ENCODE measurements around the gene SCAI. TPM values are rescaled to one million over a fixed set of nuclear protein-coding genes. Genes with fewer than 3 reads are reported as not detected.

Gene SCAI
- total RNA-seq, 1 experiment from 2014 or later = 4.7 TPM

- CTCF ChIA-PET = no interaction called here
- H3K27ac ChIP-seq (ENCODE audit: low read length) = peak overlapping the region; percentile 90
- TF ChIP-seq REST (IDR thresholded peaks at IDR 0.05; ENCODE audit: insufficient read depth in 1 of 2, low read depth in 2 of 2, low read length in 1 of 2) = no peak
- TF ChIP-seq SIN3A (IDR thresholded peaks at IDR 0.05; ENCODE audit: borderline replicate concordance, insufficient read depth, low read depth, low read length) = no peak
- no peak for TF ChIP-seq CTCF (IDR thresholded peaks at IDR 0.05)
- TF ChIP-seq TCF7L2 (IDR thresholded peaks at IDR 0.05; ENCODE audit: low read depth, low read length) = no peak
- TF ChIP-seq POLR2AphosphoS5 (IDR thresholded peaks at IDR 0.05; ENCODE audit: low read depth, low read length) = no peak
- H3K4me3 ChIP-seq (ENCODE audit: low read depth in 2 of 2, low read length in 2 of 2) = peak overlapping the region; percentile 81 to 90
- no peaks in the 10 kb centered on the region for H3K9me3 ChIP-seq (ENCODE audit: control insufficient read depth, insufficient read depth, low read depth, low read length)
- BruUV-seq (replicated peaks) = TSS peak; percentile 86
- POLR2A ChIA-PET = no interaction called here
- H3K4me1 ChIP-seq (ENCODE audit: control insufficient read depth, insufficient read depth, low read length) = peaks cover 6% of the 10 kb centered on the region
- H3K36me3 ChIP-seq (ENCODE audit: control insufficient read depth, insufficient read depth, low read length) = peaks cover 6% of the 10 kb centered on the region; the same call in 1 of the 2 replicates
- in situ Hi-C loops (cut with HindIII; ENCODE audit: low pct_unique_long_range_greater_than_20kb, low sequenced_read_pairs) (no loop called here), intact Hi-C loops (cut with micrococcal nuclease; ENCODE audit: unreplicated experiment) (loop anchor here (10.0 kb wide), 1 partner anchor 205 kb away; the partner anchor contains the start of gene SCAI)
- ATAC-seq (no peak), DNase-seq (ENCODE audit: low read depth, low spot score) (no peak)
- no peaks in the 10 kb centered on the region for H3K27me3 ChIP-seq (ENCODE audit: control insufficient read depth, insufficient read depth, low read length)
Observed at GRCh38 chr9:124939944-124940343, 203.4 kb downstream of the SCAI start.

GRCh38 chr9:124934290-124934689 is 209.0 kb downstream of the SCAI start:
- H3K27me3 ChIP-seq (ENCODE audit: control insufficient read depth, insufficient read depth, low read length) = no peaks in the 10 kb centered on the region
- ChIA-PET POLR2A (no interaction called here), CTCF (no interaction called here)
- H3K27ac ChIP-seq (ENCODE audit: low read length) = no peak overlapping the region
- H3K4me3 ChIP-seq (ENCODE audit: low read depth in 2 of 2, low read length in 2 of 2) = no peak overlapping the region
- no TSS peak for BruUV-seq (replicated peaks)
- DNase-seq (ENCODE audit: low read depth, low spot score) (no peak), ATAC-seq (no peak)
- H3K36me3 ChIP-seq (ENCODE audit: control insufficient read depth, insufficient read depth, low read length) = peaks cover 7% of the 10 kb centered on the region; the same call in 1 of the 2 replicates
- no peaks in the 10 kb centered on the region for H3K9me3 ChIP-seq (ENCODE audit: control insufficient read depth, insufficient read depth, low read depth, low read length)
- no peak for TF ChIP-seq POLR2AphosphoS5 (IDR thresholded peaks at IDR 0.05; ENCODE audit: low read depth, low read length)
- TF ChIP-seq CTCF (IDR thresholded peaks at IDR 0.05) = no peak
- TF ChIP-seq SIN3A (IDR thresholded peaks at IDR 0.05; ENCODE audit: borderline replicate concordance, insufficient read depth, low read depth, low read length) = no peak
- H3K4me1 ChIP-seq (ENCODE audit: control insufficient read depth, insufficient read depth, low read length) = no peaks in the 10 kb centered on the region
- in situ Hi-C loops (cut with HindIII; ENCODE audit: low pct_unique_long_range_greater_than_20kb, low sequenced_read_pairs) (no loop called here), intact Hi-C loops (cut with micrococcal nuclease; ENCODE audit: unreplicated experiment) (no loop called here)

Data from Panc1 (cell line).